ENCODE results near the gene SRSF3. TPM values are rescaled to one million over a fixed set of nuclear protein-coding genes. Genes with fewer than 3 reads are reported as not detected.

The SRSF3 gene
- total and polyA plus RNA-seq, 9 of the 15 experiments (the other 6 are each of a cell fraction or from before 2014, with no cell fraction given): 337 to 1,200 (median 518) TPM

DNA sequence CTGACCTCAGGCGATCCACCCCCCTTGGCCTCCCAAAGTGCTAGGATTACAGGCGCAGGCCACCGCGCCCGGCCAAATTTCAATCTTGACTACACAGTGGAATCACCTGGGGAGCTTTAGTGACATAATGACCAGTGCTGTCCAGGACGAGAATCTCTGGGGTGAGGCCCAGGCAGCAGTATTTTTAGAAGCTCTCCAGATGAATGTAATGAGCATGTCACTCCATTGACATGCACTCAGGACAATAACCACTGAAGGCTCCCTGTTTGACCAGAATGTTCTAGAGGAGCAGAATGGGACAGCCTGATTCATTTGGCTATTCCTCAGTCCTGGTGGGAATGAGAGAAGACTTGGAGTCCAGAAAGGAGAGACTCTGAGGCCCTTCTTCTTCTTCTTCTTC lies 39.2 kb downstream of the SRSF3 start:
- ChIA-PET POLR2A (interaction anchor here (0.7 to 1.2 kb wide), 2 partner anchors 25 to 1961 kb away, joined by 3 to 6 read pairs; no protein-coding TSS in a partner anchor), CTCF (ENCODE audit: low intra/inter-chr PET ratio) (no interaction called here)
- BruUV-seq (replicated peaks): no TSS peak
- no peak for DNase-seq (ENCODE audit: extremely low read depth in 1 of 4, low spot score in 3 of 4)
- no peaks in the 10 kb centered on the region for H3K9me3 ChIP-seq (replicated peaks; ENCODE audit: control insufficient read depth, insufficient read depth, low read depth, low read length)
- H3K9ac ChIP-seq (ENCODE audit: insufficient read depth in 1 of 2, low read depth in 2 of 2, low read length in 2 of 2): no peak overlapping the region
- no peaks in the 10 kb centered on the region for H3K36me3 ChIP-seq (ENCODE audit: control insufficient read depth, insufficient read depth, low read length)
- no peak for FAIRE-seq
- intact Hi-C loops (cut with micrococcal nuclease): no loop called here
- H3K4me2 ChIP-seq (ENCODE audit: insufficient read depth, low read length): no peak overlapping the region
- H3K27ac ChIP-seq (ENCODE audit: extremely low read depth, low read depth, low read length): no peak overlapping the region
- H3K79me2 ChIP-seq (ENCODE audit: control insufficient read depth, insufficient read depth, low read length): no peaks in the 10 kb centered on the region
- no peaks in the 10 kb centered on the region for H3K9me1 ChIP-seq (ENCODE audit: control insufficient read depth, insufficient read depth, low read length)
- peaks cover 30 to 39% of the 10 kb centered on the region in 2 experiments for H3K27me3 ChIP-seq (ENCODE audit: control insufficient read depth in 2 of 2, insufficient read depth in 2 of 2, low read length in 2 of 2)
- no peaks in the 10 kb centered on the region; a peak in 2 of 5 replicates for H3K4me1 ChIP-seq (replicated peaks in 1 of 2; ENCODE audit: control insufficient read depth in 2 of 2, insufficient read depth in 2 of 2, low read length in 2 of 2)
- WGBS (ENCODE audit: insufficient coverage, low coverage, missing lambda C conversion rate): 59% methylated on average over 6 of the region's 6 CpGs
- in situ Hi-C loops (cut with MboI): no loop called here
- H2AFZ ChIP-seq (ENCODE audit: low read depth, low read length): no peak overlapping the region
- ATAC-seq: no peak
- H3K4me3 ChIP-seq: no peak overlapping the region
- 0 out of 2 replicates have a peak, but pooled peaks cover 4% of the 10 kb centered on the region for H4K20me1 ChIP-seq (replicated peaks; ENCODE audit: control insufficient read depth, insufficient read depth, low read length)
- TF ChIP-seq HEY1 (CRISPR knock-in tag; IDR thresholded peaks at IDR 0.05; ENCODE audit: borderline replicate concordance): no peak
- no peak for TF ChIP-seq ZSCAN32 (CRISPR knock-in tag; IDR thresholded peaks at IDR 0.05)
- TF ChIP-seq, protein P1, sequence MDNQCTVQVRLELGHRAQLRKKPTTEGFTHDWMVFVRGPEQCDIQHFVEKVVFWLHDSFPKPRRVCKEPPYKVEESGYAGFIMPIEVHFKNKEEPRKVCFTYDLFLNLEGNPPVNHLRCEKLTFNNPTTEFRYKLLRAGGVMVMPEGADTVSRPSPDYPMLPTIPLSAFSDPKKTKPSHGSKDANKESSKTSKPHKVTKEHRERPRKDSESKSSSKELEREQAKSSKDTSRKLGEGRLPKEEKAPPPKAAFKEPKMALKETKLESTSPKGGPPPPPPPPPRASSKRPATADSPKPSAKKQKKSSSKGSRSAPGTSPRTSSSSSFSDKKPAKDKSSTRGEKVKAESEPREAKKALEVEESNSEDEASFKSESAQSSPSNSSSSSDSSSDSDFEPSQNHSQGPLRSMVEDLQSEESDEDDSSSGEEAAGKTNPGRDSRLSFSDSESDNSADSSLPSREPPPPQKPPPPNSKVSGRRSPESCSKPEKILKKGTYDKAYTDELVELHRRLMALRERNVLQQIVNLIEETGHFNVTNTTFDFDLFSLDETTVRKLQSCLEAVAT (IDR thresholded peaks at IDR 0.05): no peak
- TF ChIP-seq, protein P2, sequence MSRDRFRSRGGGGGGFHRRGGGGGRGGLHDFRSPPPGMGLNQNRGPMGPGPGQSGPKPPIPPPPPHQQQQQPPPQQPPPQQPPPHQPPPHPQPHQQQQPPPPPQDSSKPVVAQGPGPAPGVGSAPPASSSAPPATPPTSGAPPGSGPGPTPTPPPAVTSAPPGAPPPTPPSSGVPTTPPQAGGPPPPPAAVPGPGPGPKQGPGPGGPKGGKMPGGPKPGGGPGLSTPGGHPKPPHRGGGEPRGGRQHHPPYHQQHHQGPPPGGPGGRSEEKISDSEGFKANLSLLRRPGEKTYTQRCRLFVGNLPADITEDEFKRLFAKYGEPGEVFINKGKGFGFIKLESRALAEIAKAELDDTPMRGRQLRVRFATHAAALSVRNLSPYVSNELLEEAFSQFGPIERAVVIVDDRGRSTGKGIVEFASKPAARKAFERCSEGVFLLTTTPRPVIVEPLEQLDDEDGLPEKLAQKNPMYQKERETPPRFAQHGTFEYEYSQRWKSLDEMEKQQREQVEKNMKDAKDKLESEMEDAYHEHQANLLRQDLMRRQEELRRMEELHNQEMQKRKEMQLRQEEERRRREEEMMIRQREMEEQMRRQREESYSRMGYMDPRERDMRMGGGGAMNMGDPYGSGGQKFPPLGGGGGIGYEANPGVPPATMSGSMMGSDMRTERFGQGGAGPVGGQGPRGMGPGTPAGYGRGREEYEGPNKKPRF (IDR thresholded peaks at IDR 0.05; ENCODE audit: low read depth, low read length): no peak
- TF ChIP-seq, protein P3, sequence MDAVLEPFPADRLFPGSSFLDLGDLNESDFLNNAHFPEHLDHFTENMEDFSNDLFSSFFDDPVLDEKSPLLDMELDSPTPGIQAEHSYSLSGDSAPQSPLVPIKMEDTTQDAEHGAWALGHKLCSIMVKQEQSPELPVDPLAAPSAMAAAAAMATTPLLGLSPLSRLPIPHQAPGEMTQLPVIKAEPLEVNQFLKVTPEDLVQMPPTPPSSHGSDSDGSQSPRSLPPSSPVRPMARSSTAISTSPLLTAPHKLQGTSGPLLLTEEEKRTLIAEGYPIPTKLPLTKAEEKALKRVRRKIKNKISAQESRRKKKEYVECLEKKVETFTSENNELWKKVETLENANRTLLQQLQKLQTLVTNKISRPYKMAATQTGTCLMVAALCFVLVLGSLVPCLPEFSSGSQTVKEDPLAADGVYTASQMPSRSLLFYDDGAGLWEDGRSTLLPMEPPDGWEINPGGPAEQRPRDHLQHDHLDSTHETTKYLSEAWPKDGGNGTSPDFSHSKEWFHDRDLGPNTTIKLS (IDR thresholded peaks at IDR 0.05; ENCODE audit: borderline replicate concordance, low read depth): no peak
- no peak for TF ChIP-seq HOXB6 (CRISPR knock-in tag; IDR thresholded peaks at IDR 0.05; ENCODE audit: borderline replicate concordance)
- no peak for TF ChIP-seq FOXA3 (CRISPR knock-in tag; conservative IDR thresholded peaks at IDR 0.05 in 1 of 2, IDR thresholded peaks at IDR 0.05 in 1 of 2)
- TF ChIP-seq SREBF2 (CRISPR knock-in tag; IDR thresholded peaks at IDR 0.05): no peak
- TF ChIP-seq SMARCC2 (IDR thresholded peaks at IDR 0.05; ENCODE audit: low read depth): no peak
- no peak for TF ChIP-seq NFYB (IDR thresholded peaks at IDR 0.05; ENCODE audit: extremely low read depth, insufficient read length)
- TF ChIP-seq U2AF2 (optimal IDR thresholded peaks at IDR 0.05; ENCODE audit: low read depth, low read length): no peak
- TF ChIP-seq PML (IDR thresholded peaks at IDR 0.05; ENCODE audit: low read length): no peak
- TF ChIP-seq, protein P4, sequence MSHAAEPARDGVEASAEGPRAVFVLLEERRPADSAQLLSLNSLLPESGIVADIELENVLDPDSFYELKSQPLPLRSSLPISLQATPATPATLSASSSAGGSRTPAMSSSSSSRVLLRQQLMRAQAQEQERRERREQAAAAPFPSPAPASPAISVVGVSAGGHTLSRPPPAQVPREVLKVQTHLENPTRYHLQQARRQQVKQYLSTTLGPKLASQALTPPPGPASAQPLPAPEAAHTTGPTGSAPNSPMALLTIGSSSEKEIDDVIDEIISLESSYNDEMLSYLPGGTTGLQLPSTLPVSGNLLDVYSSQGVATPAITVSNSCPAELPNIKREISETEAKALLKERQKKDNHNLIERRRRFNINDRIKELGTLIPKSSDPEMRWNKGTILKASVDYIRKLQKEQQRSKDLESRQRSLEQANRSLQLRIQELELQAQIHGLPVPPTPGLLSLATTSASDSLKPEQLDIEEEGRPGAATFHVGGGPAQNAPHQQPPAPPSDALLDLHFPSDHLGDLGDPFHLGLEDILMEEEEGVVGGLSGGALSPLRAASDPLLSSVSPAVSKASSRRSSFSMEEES (CRISPR knock-in tag; IDR thresholded peaks at IDR 0.05): no peak
- TF ChIP-seq ZNF12 (CRISPR knock-in tag; IDR thresholded peaks at IDR 0.05): no peak
